Activated CD4-positive, alpha-beta memory T cell treated with anti-CD3 and anti-CD28 coated beads, Interleukin-2, amount 10 ng/mL, durations not matched to agents 7 days and 5 days (primary cell): ENCODE data around the gene PAX6. TPM values are rescaled to one million over a fixed set of nuclear protein-coding genes. Genes with fewer than 3 reads are reported as not detected.
A peak's percentile ranks its signal among the peaks of the same experiment; 100 is the strongest.

ENCODE experiments used
- CTCF ChIA-PET: fragments of 350-600 bp; sonication (Branson Sonifier 250); formaldehyde crosslinking; loops from one replicate; lab custom pipeline; 2021; ENCODE audit warnings: antibody characterized with exemption, inconsistent platforms; lab: Charles Lee
- POLR2A ChIA-PET: fragments of 350-600 bp; sonication (Branson Sonifier 250); formaldehyde crosslinking; loops from one replicate; lab custom pipeline; 2021; ENCODE audit warnings: antibody characterized with exemption; lab: Charles Lee
- DNase-seq: peaks from one replicate; pipeline ENCODE4 v3.0.0-alpha.2; 2020
- H3K27ac Mint-ChIP-seq: one replicate; pipeline ENCODE4 v1.8.0; 2021; ENCODE audit warnings: mild to moderate bottlenecking, mixed read lengths
- H3K27me3 Mint-ChIP-seq: one replicate; pipeline ENCODE4 v1.8.0; 2021; ENCODE audit warnings: mixed read lengths
- H3K36me3 Mint-ChIP-seq: one replicate; pipeline ENCODE4 v1.8.0; 2021; ENCODE audit warnings: low read depth, mixed read lengths
- H3K4me1 Mint-ChIP-seq: one replicate; pipeline ENCODE4 v1.8.0; 2021; ENCODE audit warnings: mixed read lengths
- H3K4me3 Mint-ChIP-seq: one replicate; pipeline ENCODE4 v1.8.0; 2021; ENCODE audit warnings: mild to moderate bottlenecking, mixed read lengths
- H3K9me3 Mint-ChIP-seq: one replicate; pipeline ENCODE4 v1.8.0; 2021; ENCODE audit warnings: mixed read lengths
- total RNA-seq, 2 experiments: library from RNA; stranded (reverse); gene quantifications; one replicate each; pipeline ENCODE4 v1.2.3, GENCODE V29; 2021

PAX6 gene
- total RNA-seq, 2 experiments from 2014 or later: not detected

DNA sequence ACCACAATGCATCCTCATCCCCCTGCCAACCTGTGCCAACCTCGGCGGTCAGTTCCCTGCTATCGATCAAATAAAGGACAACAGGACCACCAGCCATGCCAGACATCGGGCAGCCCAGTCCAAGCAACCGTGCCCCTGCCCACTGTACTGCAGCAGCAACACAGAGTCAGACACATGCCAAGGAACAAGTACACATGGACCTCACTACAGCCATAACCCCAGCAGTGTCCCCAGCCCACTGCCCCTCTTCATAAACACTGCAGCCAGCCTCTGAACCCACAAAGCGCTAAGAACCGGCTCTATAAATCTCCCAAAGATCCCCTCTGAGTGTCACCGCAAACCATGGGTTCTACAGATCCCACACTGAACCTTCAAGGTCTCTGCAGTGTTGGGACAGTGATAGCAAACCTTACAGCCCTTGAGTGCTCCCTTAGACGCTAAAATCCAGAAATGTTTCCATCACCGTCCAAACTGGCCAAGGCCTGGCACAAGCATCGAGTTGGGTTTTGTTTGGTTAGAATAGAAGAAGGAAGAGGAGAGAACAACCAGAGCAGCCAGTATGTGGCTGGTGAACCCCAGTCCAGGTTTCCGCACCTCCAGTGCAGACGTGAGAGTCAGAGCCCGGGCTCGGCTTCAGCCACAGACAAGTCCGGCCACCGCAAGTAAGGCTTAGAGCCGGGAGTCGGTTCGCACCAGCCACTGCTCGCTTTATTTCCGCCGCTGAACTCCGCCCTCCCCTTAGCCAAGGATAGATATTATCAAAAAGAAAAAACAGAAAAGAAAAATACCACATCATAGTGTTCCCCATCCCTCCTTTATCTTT, 7.9 kb downstream of the PAX6 start:
- H3K27ac Mint-ChIP-seq: peak overlapping the region; percentile 38
- CTCF ChIA-PET: no interaction called here
- POLR2A ChIA-PET: no interaction called here
- H3K36me3 Mint-ChIP-seq: peaks cover 23% of the 10 kb centered on the region
- DNase-seq: no peak
- peaks cover 84% of the 10 kb centered on the region for H3K27me3 Mint-ChIP-seq
- peaks cover 6% of the 10 kb centered on the region for H3K9me3 Mint-ChIP-seq
- peaks cover 27% of the 10 kb centered on the region for H3K4me1 Mint-ChIP-seq
- no peak overlapping the region for H3K4me3 Mint-ChIP-seq

DNA sequence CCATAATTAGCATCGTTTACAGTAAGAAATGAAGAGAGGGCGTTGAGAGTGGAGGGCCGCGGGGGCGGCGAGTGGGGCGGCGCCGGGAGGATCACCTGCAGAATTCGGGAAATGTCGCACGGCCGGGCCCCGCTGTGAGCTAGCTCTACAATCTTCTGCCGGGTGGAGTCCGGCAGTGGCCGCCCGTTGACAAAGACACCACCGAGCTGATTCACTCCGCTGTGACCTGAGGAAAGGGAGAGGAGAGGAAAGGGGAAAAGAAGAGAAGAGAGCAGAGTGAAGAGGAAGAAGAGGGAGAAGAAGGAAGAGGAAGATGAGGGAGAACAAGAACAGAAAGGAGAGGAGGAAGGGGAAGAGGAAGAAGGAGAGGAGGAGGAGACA, 8.5 kb downstream of the PAX6 start:
- Mint-ChIP-seq H3K36me3 (peaks cover 23% of the 10 kb centered on the region), H3K9me3 (peaks cover 6% of the 10 kb centered on the region), H3K27ac (no peak overlapping the region), H3K4me1 (peaks cover 31% of the 10 kb centered on the region), H3K4me3 (no peak overlapping the region), H3K27me3 (peaks cover 82% of the 10 kb centered on the region)
- POLR2A ChIA-PET: no interaction called here
- DNase-seq: no peak
- CTCF ChIA-PET: no interaction called here

DNA sequence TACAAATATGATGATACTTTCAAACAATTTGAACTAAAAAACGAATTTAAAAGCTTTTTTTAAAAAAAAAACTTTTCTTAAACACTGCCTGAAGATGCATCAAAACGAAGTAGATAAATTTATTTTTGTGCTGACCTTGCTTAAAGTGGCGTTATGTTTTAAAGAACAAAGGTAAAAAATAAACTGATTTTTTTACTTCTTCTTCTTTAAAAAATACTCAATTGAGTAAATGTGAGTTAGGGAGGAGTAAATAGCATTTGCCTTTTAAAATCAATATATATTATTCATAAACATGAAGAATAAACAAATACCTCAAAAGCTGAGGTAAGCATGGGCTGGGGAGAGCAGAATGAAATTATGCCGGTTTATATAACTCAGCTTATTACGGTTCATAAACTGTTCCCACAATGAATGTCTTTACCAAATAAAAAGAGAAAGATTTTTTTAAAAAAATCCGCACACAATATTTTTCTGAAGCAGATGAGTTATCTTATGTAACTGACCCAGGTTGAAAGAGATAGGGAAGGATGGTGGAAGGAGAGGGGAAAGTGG, 9.0 kb downstream of the PAX6 start:
- POLR2A ChIA-PET: no interaction called here
- Mint-ChIP-seq H3K27ac (no peak overlapping the region), H3K4me3 (no peak overlapping the region), H3K27me3 (peaks cover 80% of the 10 kb centered on the region), H3K9me3 (peaks cover 6% of the 10 kb centered on the region), H3K4me1 (peaks cover 33% of the 10 kb centered on the region), H3K36me3 (peaks cover 23% of the 10 kb centered on the region)
- no peak for DNase-seq
- CTCF ChIA-PET: no interaction called here

DNA sequence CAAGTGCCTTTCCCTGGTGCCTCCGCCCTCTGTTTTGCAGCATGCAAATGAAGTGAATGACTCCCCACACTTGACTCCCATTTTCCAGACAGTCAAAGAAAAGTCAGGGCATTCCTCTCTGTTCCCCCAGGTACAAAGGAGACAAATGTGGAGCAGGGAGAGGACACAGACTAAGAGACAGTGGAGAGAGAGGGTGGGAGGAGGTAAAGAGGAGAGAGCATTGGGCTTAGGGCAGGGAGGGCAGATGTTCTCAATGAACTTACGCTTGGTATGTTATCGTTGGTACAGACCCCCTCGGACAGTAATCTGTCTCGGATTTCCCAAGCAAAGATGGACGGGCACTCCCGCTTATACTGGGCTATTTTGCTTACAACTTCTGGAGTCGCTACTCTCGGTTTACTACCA, 9.8 kb downstream of the PAX6 start:
- no peak for DNase-seq
- ChIA-PET CTCF (no interaction called here), POLR2A (no interaction called here)
- Mint-ChIP-seq H3K27ac (no peak overlapping the region), H3K4me3 (no peak overlapping the region), H3K36me3 (peaks cover 23% of the 10 kb centered on the region), H3K27me3 (peaks cover 80% of the 10 kb centered on the region), H3K9me3 (peaks cover 6% of the 10 kb centered on the region), H3K4me1 (peaks cover 33% of the 10 kb centered on the region)

DNA sequence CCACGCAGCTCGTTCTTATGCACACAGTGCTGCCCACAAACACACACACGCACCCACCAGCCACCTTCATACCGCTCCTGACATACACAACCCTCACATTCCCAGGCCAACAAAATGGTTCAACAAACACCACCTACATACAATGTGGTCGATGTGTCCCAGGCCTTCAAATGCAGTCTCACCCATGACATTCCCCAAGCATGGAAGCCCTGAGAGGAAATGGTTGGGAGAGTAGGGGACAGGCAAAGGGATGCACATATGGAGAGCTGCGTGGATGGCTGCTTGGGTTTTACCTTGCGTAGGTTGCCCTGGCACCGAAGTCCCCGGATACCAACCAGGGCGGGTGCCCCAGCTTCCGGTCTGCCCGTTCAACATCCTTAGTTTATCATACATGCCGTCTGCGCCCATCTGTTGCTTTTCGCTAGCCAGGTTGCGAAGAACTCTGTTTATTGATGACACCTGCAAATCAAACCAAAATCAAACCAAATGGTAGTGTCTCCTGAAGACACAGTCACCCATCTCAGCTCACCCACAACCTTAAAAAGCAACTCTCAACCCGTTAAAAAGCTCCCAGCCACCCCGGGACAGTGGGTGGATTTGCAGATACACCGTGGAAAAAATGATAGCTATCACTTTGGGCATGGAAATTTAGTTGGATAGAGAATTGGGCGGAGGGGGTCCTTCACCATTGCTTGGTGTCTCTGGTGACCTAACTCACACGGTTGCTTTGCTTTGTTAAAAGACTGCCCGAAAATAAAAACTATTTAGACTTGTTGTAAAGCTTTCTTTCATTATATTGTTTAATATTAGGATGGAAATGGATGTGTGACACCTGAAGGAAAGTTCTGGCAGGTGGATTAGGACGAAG, 10.5 kb downstream of the PAX6 start:
- ChIA-PET CTCF (no interaction called here), POLR2A (no interaction called here)
- Mint-ChIP-seq H3K4me3 (peak overlapping the region; percentile 1), H3K4me1 (peaks cover 33% of the 10 kb centered on the region), H3K27me3 (peaks cover 83% of the 10 kb centered on the region), H3K9me3 (peaks cover 6% of the 10 kb centered on the region), H3K27ac (peak overlapping the region; percentile 37), H3K36me3 (peaks cover 23% of the 10 kb centered on the region)
- DNase-seq: no peak

DNA sequence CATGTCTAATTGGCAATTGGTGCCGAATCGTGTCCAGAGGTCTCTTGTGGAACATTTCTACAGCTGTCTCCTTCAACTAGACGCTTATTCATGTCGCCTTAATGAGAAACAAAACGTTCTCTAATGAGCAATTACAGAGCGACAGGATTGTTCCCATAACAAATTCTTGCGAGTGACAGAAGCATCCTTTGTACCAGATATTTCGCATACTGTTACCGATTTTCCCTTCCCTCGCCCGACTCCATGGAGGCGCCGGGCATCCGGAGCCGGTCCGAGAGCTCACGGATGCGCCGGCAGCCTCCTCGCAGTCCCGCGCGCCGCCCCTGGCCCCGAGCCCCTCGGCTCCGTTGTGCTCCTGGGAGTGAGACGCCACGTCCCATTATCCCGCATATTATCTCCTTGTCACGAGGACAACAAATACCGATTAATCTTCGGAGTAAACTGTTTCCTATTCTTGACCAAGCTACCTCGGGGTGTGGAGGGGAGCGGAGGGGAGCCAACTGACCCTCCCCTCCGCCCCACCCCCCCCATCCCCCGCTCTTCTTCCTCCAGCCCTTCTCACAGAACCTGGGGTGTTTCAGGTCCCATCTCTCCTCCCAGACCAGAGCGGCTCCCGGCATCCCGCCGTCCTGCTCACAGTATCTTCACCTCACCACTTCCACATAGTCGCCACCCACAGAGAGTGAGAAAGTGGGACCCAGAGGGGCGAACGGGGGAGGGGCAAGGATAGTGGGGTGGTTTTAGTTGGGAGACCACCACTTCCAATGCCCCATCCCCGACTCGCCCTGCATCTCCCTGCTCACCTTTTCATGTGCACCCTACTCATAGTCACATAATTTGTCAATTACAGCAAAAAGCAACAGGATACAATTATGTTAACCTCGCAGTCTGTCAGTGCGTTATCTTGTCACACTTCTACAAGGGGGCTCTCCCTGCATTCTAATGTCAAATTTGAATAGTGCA, 11.4 kb downstream of the PAX6 start:
- peaks cover 79% of the 10 kb centered on the region for H3K27me3 Mint-ChIP-seq
- H3K4me1 Mint-ChIP-seq: peaks cover 31% of the 10 kb centered on the region
- no peak for DNase-seq
- ChIA-PET CTCF (no interaction called here), POLR2A (no interaction called here)
- peak overlapping the region; percentile 37 for H3K27ac Mint-ChIP-seq
- H3K9me3 Mint-ChIP-seq: peaks cover 6% of the 10 kb centered on the region
- H3K4me3 Mint-ChIP-seq: peak overlapping the region; percentile 27
- peaks cover 22% of the 10 kb centered on the region for H3K36me3 Mint-ChIP-seq

DNA sequence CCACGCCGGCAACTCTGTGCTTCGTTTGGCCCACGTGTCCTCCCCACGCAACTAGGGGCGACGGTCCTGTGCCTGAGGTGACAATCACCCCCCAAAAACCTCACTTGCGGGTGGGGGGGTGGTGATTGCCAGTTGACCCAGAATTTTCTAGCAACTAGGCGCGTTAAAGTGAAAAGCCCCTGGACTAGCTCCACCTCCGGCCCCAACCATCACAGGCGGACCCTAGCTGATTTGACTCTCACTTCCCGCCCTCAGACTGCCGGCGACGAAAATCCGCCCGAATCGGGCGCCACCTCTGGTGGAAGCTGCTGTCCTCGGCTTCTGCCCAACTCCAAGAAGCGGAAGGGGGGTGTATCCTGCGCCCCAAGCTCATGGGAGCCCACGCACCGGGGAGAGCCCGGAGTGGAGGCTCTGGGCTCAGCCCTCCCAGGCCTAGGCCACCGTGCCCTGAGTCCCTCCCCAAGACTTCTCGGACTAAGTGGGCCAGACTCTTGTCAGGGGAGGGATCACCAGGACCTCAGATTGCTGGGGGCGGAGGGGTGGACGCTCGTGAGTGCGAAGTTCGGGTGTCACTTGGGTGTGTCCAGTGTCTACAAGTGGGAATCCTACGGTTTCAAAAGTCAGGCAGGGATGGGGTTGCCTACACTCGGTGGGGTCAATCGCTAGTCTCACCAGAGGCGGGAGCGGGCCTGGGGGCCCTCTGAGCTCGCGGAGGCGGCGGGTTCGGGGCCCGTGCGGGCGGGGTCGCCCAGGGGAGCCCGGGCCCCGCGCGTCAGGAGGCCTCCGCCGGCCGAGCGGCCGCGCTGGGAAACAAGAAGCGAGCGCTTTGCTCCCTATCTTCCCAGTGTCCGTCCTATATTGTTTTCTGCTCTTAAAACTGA, 12.3 kb downstream of the PAX6 start:
- POLR2A ChIA-PET: no interaction called here
- Mint-ChIP-seq H3K27me3 (peaks cover 76% of the 10 kb centered on the region), H3K27ac (no peak overlapping the region), H3K36me3 (peaks cover 14% of the 10 kb centered on the region), H3K9me3 (peaks cover 6% of the 10 kb centered on the region), H3K4me1 (peaks cover 22% of the 10 kb centered on the region), H3K4me3 (no peak overlapping the region)
- no peak for DNase-seq
- CTCF ChIA-PET: no interaction called here

DNA sequence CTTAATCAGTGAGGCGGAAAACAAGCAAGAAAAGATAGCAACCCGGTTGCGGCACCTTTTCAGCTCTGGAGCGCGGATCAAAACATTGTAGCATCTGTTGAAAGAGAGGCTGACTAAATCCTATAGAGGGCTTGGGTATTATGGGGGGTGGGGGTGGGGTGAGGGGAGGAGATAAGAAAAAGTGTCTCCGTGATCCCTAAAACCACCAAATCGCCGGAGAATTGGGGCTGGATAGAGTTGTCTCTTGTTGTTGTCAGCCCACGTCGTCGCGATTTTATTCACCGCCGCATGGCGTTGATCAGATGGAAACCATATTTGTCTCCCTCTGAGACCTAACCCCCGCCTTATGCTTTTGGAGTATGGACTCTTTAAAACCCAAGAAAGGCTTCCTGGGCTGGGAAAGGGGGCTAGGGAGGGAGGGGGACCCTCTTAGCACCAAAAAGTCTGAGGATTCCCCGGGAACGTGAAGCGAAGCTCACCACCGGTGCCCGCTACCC, 13.0 kb downstream of the PAX6 start:
- POLR2A ChIA-PET: no interaction called here
- DNase-seq: no peak

DNA sequence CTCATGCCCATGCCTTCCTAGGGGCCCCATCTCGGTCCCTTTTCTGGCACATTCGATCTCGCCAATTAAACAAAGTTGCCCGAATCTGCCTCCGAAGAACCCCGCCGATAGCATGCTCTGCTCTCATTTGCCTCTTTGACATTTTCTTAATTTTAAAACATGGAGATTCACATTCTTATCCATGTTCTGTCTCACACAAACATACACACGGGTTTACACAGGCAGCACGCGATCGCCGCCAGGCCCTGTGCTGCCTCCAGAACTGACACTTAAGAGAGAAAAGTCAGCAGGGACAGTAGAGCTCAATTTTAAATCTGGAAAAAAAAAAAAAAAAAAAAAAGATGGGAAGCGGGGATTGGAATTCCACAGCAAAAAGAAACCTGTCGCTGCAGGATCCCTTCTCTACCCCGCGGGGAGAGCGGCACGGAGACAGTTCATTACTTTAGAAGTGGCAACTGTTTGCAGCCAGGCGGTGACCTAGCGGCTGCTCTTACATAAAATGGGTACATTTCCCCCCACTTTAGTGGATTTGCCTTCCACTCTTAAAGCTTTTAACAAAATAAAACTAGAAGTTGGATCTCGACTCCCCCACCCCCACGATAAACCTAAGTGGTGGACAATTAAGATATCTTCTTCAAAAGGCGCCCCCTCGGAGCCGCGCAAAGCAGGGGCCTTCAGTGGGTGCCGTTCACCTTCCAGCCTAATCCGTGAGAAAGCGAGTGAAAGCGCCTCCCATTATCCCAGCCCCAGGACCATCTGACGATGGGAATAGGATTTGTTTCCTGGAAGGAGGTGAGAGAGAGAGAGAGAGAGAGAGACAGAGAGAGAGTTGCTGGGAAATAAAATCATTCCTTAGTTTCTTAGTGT, 13.7 kb downstream of the PAX6 start:
- CTCF ChIA-PET: no interaction called here
- Mint-ChIP-seq H3K4me1 (peaks cover 18% of the 10 kb centered on the region), H3K9me3 (peaks cover 6% of the 10 kb centered on the region), H3K27ac (no peak overlapping the region), H3K4me3 (no peak overlapping the region), H3K36me3 (peaks cover 12% of the 10 kb centered on the region), H3K27me3 (peaks cover 66% of the 10 kb centered on the region)
- POLR2A ChIA-PET: no interaction called here
- no peak for DNase-seq

More for the DNA sequence above, 13.0 kb downstream of the PAX6 start:
- H3K27me3 Mint-ChIP-seq: peaks cover 70% of the 10 kb centered on the region
- peaks cover 12% of the 10 kb centered on the region for H3K36me3 Mint-ChIP-seq
- H3K27ac Mint-ChIP-seq: no peak overlapping the region
- CTCF ChIA-PET: no interaction called here
- peaks cover 6% of the 10 kb centered on the region for H3K9me3 Mint-ChIP-seq
- no peak overlapping the region for H3K4me3 Mint-ChIP-seq
- peaks cover 18% of the 10 kb centered on the region for H3K4me1 Mint-ChIP-seq

DNA sequence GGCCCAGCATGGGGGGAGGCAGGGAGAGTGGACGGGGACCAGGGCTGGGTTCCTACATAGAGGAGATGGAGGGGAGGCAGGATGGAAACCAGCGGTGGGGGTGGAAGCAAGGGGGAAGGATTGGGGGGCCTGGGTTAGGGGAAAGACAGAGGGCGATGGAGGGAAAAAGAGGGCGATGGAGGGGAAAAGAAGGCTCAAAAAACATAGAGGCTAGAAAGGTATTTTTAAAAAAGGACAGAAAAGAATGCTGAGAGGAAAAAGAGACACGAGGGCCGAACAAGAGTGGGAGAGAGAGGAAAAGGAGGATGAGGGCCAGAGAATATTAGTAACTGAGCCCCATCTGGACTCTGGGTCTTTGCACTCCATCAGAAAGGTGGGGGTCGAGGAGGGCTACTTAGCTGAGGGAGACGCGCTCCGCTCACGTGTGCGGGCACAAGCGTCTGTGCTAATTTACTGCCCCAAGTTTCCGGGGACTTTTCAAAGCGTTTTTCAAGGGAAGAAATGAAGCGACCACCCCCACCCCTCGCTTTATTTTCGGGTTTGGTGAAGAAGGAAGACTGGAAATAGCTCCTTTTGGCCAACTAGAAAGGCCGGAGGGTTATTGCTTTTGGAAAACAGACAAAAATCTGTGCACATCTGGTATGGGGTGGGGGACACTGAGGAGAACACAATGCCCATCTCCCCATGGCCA, 14.5 kb downstream of the PAX6 start:
- H3K27ac Mint-ChIP-seq: no peak overlapping the region
- DNase-seq: no peak
- peaks cover 6% of the 10 kb centered on the region for H3K9me3 Mint-ChIP-seq
- H3K27me3 Mint-ChIP-seq: peaks cover 62% of the 10 kb centered on the region
- ChIA-PET POLR2A (no interaction called here), CTCF (no interaction called here)
- H3K4me1 Mint-ChIP-seq: peaks cover 18% of the 10 kb centered on the region
- peaks cover 12% of the 10 kb centered on the region for H3K36me3 Mint-ChIP-seq
- no peak overlapping the region for H3K4me3 Mint-ChIP-seq
